Lower leg skin (tissue), 3 donors: ENCODE results near the gene HSPG2.

Experiments
- CTCF ChIP-seq, 3 donors: fragments of 450-650 bp; IDR thresholded peaks; one replicate each; pipeline ENCODE4 v1.5.1; 2016; ENCODE audit warnings: antibody characterized with exemption in 3 of 3, mild to moderate bottlenecking in 3 of 3, moderate library complexity in 2 of 3
- POLR2A ChIP-seq, 2 donors: fragments of 450-650 bp; IDR thresholded peaks; one replicate each; pipeline ENCODE4 v1.6.1; 2016 to 2017; ENCODE audit warnings: antibody characterized with exemption in 2 of 2, mild to moderate bottlenecking in 1 of 2, moderate library complexity in 1 of 2

- TF ChIP-seq CTCF (IDR thresholded peaks at IDR 0.05) (no peak), POLR2A (IDR thresholded peaks at IDR 0.05) (no peak)
Measured at GRCh38 chr1:21914880-21915640, 22.1 kb downstream of the HSPG2 start.
